ENCODE data around the gene METTL6.
A peak's percentile ranks its signal among the peaks of the same experiment; 100 is the strongest.
"Not testable (repeated sequence)": the region's sequence is repeated elsewhere in the genome, so short reads cannot be mapped to it uniquely, and the experiment has no call there.

METTL6 gene

DNA sequence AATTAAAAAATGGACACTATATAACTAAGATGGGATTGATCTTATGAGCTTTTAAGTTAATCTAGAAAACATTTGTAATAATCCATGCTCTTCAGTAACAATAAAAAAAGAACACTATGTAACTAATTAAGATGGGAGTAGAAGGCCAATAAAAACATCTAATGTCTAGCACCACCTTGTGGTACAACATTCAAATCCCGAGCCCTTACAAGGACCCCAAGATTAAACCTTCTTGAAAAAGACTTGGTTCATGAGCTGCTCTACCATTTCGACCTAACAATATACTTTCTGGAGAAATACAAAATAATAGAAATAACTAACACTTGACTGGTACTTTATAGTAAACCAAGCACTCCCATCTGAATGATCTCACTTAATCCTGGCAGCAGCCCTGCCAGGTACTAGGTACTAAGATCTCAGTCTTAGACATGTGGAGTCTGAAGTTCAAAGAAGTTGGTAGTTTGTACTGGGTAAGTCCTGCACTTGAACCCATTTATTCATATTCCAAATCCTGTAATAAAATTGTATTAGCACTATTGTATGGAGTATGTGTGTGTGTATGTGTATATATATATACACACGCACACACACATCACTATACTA is 21.8 kb downstream of the METTL6 start:
- DNase-seq (ENCODE audit: low read depth in 4 of 4, low spot score in 1 of 4) = no peak

DNA sequence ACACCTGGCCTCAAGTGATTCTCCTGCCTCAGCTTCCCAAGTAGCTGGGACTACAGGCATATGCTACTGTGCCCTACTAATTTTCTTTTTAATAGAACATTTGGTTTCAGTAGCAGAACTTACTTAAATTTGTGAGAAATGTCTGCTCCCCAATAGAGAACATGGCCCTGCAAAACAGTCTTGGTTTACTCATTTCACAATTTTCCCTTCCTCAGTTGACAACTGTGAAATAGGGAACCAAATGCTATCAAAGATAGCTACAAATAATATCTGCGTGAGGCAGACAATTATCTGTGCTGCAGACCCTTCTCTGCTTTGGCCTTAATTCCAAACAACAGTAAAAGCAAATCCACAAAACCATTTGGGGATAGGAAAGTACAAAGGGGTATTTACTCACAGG is 22.6 kb downstream of the METTL6 start:
- no peak for DNase-seq (ENCODE audit: low read depth in 4 of 4, low spot score in 1 of 4)

DNA sequence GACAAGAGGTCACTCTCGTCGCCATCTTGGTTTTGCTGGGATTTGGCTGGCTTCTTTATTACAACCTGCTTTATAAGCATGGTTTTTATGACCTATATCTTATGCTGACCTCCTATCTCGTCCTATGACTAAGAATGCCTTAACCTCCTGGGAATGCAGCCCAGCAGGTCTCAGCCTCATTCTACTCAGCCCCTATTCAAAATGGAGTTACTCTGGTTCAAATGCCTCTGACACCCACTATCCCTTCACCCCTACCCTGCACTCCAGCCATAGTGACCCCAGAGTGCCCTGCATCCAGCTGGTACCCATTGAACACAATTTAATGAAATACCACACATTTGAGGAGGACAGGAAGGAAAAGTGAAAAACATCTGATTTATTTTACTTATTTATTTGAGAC is 23.4 kb downstream of the METTL6 start:
- no peak for DNase-seq (ENCODE audit: low read depth in 4 of 4, low spot score in 1 of 4)

DNA sequence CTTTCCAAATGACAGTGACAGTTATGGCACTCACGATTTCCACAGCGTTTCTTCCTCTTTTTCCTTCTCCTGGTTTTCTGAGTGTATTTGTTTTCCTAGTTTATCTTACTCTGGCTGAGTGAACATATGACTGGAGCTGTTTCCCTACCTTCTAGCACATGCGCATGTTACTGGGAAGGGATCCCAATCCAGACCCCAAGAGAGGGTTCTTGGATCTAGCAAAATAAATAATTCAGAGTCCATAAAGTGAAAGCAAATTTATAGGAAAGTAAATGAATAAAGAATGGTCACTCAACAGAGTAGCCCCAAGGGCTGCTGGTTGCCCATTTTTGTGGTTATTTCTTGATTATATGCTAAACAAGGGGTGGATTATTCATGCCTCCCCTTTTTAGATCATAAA is 23.8 kb downstream of the METTL6 start:
- DNase-seq (ENCODE audit: low read depth in 4 of 4, low spot score in 1 of 4) = no peak

DNA sequence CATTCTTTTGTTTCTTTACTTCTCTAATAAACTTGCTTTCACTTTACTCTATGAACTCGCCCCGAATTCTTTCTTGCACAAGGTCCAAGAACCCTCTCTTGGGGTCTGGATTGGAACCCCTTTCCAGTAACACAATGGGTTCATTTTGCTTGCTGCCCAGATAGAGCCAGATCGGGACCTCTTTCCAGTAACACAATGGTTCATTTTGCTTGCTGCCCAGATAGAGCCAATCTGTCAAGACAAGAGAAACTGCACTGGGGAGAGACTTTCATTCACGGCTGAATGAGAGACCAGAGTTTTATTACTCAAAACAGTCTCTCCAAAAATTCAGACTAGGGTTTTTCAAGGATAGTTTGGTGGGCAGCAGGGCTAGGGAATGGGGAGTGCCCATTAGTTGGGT is 25.4 kb downstream of the METTL6 start:
- DNase-seq (ENCODE audit: low read depth in 4 of 4, low spot score in 1 of 4) = no peak

DNA sequence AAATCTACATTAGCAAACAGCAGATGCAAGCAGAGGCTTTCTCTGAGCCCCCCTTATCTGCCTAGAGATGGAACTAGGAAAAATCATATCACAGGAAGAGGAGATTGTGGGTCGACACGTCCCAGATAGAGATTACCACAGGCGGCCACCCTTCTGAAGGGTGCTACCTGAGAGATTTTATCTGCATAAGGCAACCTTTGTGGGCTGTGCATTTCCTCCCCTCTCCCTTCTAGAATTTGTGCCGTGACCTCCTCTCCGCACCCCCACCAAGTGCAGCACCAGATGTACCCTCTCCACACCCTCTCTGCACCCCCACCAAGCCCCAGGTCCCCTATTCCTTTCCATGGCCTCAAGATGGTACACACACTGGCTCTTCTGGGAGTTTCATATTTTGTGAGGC is 27.4 kb downstream of the METTL6 start:
- no peak for DNase-seq (ENCODE audit: low read depth in 4 of 4, low spot score in 1 of 4)

DNA sequence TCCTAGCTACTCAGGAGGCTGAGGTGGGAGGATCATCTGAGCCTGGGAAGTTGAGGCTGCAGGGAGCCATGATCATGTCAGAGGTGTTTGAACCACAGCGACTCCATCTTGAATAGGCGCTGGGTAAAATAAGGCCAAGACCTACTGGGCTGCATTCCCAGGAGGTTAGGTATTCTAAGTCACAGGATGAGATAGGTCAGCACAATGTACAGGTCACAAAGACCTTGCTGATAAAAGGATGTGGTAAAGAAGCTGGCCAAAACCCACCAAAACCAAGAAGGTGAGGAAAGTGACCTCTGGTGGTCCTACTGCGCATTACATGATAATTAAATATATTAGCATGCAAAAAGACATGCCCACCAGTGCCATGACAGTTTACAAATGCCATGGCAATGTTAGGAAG is 28.6 kb downstream of the METTL6 start:
- DNase-seq (ENCODE audit: low read depth in 4 of 4, low spot score in 1 of 4) = not testable (repeated sequence)

DNA sequence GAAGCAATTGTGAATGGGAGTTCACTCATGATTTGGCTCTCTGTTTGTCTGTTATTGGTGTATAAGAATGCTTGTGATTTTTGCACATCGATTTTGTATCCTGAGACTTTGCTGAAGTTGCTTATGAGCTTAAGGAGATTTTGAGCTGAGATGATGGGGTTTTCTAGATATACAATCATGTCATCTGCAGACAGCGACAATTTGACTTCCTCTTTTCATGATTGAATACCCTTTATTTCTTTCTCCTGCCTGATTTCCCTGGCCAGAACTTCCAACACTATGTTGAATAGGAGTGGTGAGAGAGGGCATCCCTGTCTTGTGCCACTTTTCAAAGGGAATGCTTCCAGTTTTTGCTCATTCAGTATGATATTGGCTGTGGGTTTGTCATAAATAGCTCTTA is 34.1 kb downstream of the METTL6 start:
- DNase-seq (ENCODE audit: low read depth in 4 of 4, low spot score in 1 of 4) = not testable (repeated sequence)

DNA sequence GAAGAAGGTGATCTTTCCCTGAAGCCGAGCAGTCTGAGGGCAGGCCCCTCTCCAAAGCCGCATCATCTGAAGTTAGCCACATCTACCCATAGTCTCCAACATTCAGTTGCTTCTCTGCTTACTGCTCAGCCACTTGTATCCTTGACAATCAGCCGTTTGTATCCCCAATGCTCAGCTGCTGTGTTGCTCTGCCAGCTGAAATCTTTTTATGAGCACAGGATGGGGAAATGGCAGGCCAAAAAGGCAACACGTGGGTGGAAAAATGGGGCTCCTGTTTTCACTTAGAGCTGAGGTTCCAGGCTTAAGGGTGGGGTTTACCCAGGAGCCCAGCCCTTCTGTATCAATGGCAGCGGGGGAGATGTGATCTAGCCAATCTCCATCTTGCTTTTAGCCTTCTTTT is 36.3 kb downstream of the METTL6 start:
- no peak for DNase-seq (ENCODE audit: low read depth in 4 of 4, low spot score in 1 of 4)

DNA sequence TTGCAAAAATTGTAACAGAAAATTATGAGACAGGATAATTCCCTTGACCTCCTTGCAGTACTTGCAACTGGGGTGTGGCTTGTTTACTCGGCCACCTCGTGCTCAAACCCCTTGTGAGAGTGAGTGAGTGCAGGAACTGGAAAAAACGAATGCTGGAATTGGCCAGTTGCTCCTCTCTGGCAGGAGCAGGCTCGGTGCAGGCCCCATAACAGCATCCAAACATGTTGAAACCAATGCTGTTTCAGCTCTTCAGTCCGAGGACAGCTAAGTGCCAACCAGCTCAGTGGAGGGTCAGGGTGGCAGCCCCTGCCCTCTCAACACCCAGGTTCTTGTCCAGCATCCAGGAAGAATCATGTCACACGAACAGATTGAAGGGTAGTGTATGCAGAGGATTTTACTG is 36.9 kb downstream of the METTL6 start:
- DNase-seq (ENCODE audit: low read depth in 4 of 4, low spot score in 1 of 4) = no peak

DNA sequence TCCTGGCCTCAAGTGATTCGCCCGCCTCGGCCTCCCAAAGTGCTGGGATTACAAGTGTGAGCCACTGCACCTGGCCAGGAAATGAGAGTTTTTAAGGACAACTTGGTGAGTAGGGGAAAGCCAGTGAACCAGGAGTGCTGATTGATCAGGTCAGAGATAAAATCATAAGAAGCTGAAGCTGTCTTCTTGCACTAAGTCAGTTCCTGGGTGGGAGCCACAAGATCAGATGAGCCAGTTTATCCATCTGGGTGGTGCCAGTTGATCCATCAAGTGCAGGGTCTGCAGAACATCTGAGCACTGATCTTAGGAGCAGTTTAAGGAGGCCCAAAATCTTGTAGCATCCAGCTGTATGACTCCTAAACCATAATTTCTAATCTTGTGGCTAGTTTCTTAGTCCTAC is 39.0 kb downstream of the METTL6 start:
- not testable (repeated sequence) for DNase-seq (ENCODE audit: low read depth in 4 of 4, low spot score in 1 of 4)

DNA sequence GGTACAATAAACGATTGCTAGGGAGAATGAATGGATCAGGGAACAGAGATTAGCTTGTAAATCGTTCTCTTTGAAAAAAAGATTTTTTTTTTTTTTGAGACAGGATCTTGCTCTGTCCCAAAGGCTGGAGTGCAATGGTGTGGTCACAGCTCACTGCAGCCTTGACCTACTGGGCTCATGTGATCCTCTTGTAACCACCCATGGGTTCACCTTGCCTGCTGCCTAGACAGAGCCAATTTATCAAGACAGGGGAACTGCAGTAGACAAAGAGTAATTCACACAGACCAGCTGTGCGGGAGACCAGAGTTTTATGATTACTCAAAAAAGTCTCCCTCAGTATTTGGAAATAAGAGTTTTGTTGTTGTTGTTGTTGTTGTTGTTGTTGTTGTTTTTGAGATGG is 39.6 kb downstream of the METTL6 start:
- DNase-seq (ENCODE audit: low read depth in 4 of 4, low spot score in 1 of 4) = no peak

DNA sequence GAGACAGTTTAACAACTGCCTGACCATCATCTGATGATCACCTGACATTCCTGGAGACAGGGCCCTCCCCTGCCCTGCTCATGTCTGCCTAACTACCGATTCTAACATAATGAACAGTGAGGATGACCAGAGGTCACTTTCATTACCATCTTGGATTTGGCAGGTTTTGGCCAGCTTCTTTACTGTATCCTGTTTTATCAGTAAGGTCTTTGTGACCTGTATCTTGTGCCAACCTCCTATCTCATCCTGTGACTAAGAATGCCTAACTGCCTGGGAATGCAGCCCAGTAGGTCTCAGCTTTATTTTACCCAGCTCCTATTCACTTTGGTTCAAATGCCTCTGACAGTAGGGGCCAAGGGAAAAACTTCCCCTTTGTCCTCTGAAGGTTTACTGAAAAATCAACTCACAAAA is 40.2 kb downstream of the METTL6 start:
- DNase-seq (ENCODE audit: low read depth in 4 of 4, low spot score in 1 of 4) = no peak

DNA sequence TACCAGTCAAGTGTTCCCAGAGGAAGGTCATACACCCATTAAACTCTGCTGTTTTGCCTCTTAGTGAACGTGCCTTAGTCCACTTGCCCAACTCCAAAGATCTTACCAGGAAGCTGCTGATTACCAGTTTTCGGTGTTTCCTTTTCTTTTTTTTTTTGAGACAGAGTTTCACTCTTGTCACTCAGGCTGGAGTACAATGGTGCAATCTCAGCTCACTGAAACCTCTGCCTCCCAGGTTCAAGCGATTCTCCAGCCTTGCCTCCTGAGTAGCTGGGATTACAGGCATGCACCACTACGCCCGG is 40.7 kb downstream of the METTL6 start:
- not testable (repeated sequence) for DNase-seq (ENCODE audit: low read depth in 4 of 4, low spot score in 1 of 4)

DNA sequence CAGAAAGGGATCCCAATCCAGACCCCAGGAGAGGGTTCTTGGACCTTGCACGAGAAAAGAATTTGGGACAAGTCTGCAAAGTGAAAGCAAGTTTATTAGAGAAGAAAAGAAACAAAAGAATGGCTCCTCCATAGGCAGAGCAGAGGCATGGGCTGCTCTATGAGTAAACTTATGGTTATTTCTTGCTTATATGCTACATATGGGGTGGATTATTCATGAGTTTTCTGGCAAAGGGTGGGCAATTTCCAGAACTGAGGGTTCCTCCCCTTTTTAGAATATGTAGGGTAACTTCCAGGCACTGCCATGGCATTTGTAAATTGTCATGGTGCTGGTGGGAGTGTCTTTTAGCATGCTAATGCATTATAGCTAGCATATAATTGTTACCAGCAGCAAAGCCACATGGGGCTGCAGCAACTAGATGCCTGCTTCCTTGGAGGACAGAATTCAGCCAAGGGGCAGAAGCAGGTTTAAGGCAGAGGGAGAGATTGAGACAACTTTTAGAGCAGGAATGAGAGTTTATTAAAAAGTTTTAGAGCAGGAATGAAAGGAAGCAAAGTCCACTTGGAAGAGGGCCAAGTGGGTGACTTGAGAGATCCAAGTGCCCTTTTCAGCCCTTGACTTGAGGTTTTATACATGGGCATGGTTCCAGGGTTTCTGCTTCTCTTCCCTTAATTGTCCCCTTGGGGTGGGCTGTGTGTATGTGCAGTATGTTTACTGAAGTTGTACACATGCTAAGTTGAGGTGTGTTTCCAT is 41.3 kb downstream of the METTL6 start:
- no peak for DNase-seq (ENCODE audit: low read depth in 4 of 4, low spot score in 1 of 4)

DNA sequence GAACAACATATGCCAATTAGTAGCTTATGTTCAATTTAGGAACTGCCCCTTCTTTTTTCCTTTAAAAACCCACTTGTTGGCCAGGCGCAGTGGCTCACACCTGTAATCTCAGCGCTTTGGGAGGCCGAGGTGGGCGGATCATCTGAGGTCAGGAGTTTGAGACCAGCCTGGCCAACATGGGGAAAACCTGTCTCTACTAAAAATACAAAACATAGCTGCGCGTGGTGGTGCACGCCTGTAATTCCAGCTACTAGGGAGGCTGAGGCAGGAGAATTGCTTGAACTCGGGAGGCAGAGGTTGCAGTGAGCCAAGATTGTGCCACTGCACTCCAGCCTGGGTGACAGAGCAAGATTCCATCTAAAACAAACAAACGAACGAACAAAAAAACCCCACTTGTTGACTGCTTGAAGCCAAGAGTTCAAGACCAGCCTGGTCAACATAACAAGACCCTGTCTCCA is 42.1 kb downstream of the METTL6 start:
- not testable (repeated sequence) for DNase-seq (ENCODE audit: low read depth in 4 of 4, low spot score in 1 of 4)

DNA sequence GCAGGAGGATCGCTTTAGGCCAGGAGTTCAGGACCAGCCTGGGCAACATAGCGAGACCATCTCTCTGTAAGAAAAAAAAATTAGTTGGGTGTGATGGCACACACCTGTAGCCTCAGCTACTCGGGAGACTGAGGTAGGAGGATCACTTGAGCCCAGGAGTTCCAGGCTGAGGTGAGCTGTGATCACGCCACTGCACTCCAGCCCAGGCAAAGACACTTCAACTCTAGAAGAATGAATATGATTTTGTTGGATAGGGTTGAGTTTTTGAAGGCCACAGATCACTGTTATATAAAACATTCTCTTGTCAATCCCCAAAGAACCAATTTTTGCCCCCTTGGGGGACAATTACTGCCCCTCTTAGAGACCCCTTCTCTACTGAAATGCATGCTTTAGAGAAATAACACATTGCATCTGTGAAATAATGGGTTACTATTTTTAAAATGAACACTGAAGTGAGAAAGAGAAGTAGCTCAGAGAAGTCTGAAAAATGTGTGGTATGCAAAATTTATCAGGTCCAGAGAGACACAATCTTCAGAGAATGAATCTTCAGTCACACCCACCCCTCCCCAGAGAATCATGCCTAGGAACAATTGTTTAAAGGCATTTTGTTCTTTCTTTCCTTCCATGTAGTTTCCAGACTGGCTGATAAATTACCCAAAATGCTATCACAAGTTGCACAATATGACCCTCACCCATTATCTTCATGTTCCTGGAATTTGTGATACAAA is 42.7 kb downstream of the METTL6 start:
- DNase-seq (ENCODE audit: low read depth in 4 of 4, low spot score in 1 of 4) = no peak

DNA sequence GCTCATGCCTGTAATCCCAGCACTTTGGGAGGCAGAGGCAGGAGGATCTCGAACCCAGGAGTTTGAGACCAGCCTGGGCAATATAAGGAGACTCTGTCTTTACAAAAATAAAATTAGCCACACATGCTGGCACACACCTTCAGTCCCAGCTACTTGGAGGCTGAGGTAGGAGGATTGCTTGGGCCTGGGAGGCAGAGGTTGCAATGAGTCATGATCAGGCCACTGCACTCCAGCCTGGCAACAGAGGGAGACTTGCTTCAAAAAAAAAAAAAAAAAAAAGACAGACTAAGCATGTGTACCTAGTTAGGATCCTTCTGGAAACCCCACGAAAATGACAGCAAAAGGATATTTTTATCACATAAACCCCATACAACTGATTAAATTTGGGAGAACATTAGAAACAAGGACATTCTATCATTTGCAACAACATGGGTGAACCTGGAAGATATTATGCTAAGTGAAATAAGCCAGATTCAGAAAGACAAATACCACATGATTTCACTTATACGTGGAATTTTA is 44.9 kb downstream of the METTL6 start:
- no peak for DNase-seq (ENCODE audit: low read depth in 4 of 4, low spot score in 1 of 4)

DNA sequence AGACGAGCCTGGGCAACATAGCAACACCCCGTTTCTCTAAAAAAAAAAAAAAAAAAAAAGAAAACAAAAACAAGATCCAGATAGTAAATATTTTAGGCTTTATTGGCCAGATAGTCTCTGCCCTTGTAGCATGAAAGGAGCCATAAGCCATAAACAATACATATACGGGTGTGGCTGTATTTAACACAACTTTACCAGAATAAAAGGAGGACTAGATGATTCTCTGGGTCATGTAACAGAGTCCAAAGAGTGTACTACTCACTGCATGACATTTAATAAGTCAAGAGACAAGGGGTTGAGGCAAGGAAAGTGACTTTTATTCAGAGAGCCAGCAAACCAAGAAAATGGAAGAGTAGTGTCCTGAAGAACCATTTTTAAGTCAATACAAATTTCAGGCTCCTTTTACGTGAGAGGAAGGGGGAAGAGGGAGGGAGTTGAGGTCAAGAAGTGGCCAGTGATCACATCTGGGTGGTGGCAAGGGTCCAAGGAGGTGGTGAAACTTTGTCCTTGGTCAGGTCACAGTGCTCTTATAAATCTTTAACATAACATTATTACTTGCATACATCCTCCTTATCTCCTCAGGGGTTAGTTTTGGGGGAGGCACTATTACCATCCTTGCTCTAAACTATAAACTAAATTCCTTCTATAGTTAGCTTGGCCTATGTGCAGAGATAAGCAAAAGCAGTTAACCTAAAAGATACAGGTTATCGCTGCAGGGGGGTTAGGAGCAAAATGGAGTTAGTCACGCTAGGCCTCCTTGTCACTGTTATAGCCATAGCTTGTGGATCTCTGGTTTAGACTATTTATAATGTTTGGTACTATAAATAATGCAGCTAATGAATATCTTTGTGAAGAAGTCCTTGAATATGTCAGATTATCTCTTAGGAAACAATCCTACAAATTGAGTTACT is 46.1 kb downstream of the METTL6 start:
- no peak for DNase-seq (ENCODE audit: low read depth in 4 of 4, low spot score in 1 of 4)

DNA sequence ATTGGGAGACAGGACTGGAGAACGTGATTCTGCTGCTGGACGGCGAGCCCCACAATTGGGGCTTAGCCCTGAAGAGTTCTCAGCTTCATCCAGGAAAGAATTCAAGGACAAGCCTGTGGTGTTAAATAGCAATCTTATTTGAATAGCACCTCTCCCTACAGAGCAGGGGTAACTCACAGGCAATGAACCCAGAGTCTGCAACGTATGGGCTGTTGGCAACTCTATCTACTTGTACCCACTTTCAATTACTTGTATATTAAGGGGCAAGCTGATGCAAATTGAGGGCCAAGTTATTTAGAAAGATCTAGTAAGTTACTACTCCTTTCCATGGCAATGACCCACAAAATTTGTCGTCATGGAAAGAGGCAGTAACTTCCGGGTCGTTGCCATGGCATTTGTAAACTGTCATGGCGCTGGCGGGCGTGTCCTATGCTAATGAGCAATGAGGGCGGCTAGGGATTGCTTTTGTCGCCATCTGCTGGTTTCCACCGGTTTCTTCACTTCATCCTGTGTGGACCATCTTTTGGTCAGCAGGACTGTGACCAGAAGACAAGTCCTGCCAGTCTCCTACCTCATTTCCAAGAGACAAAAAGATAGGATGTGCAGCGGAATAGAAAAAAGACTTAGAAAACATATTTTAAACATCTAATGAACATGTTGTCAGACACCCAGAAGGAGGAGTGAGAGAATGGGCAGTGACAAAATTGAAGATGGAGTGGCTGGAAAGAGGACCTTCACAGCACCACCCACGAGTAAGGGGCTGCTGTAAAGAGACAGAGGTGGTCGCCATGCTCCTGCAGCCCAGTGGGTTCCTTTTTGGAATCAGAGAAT is 49.2 kb downstream of the METTL6 start:
- peak; percentile 83 to 95 (median 89) for DNase-seq (ENCODE audit: low read depth in 4 of 4, low spot score in 1 of 4)
